Transverse colon (tissue), 4 donors: ENCODE results near the gene ZNRF3. TPM values are rescaled to one million over a fixed set of nuclear protein-coding genes. Genes with fewer than 3 reads are reported as not detected.
"Not testable (repeated sequence)": the region's sequence is repeated elsewhere in the genome, so short reads cannot be mapped to it uniquely, and the experiment has no call there.

Source experiments
- DNase-seq: peaks from one replicate; pipeline ENCODE4 v3.0.0-alpha.2; 2019
- H3K27ac ChIP-seq, 4 donors: fragments of 200-600 bp; sonication (generic); 2 replicates each; pipeline ENCODE4 v1.5.1; 2016 to 2018; ENCODE audit warnings: inconsistent platforms in 4 of 4
- H3K27me3 ChIP-seq: fragments of 200-600 bp; sonication (generic); 2 replicates; pipeline ENCODE4 v1.5.1; 2017; ENCODE audit warnings: inconsistent platforms
- H3K36me3 ChIP-seq, 4 donors: fragments of 200-600 bp; sonication (generic); 2 replicates each; pipeline ENCODE4 v1.5.1; 2017 to 2019; ENCODE audit warnings: inconsistent platforms in 4 of 4
- H3K4me1 ChIP-seq, 4 donors: fragments of 200-600 bp; sonication (generic); 2 replicates each; pipeline ENCODE4 v1.5.1; 2017 to 2020; ENCODE audit warnings: inconsistent platforms in 4 of 4
- H3K4me3 ChIP-seq, 4 donors: fragments of 200-600 bp; sonication (generic); 1 replicate in 1 of 4; 2 replicates in 3 of 4; pipeline versions ENCODE4 v1.5.1 to v1.6.1; 2017 to 2019; ENCODE audit warnings: inconsistent platforms in 4 of 4
- H3K9me3 ChIP-seq, 2 donors: fragments of 200-600 bp; sonication (generic); 2 replicates each; pipeline ENCODE4 v1.5.1; 2017 to 2019; ENCODE audit warnings: inconsistent platforms in 2 of 2
- EP300 ChIP-seq: sonication (generic); formaldehyde crosslinking; IDR thresholded peaks from one replicate; pipeline ENCODE4 v1.6.1; 2017; ENCODE audit warnings: antibody characterized with exemption, low read depth
- POLR2A ChIP-seq: fragments of 450-650 bp; IDR thresholded peaks from one replicate; pipeline ENCODE4 v1.6.1; 2016; ENCODE audit warnings: antibody characterized with exemption, mild to moderate bottlenecking, moderate library complexity
- POLR2AphosphoS5 ChIP-seq, 3 donors: sonication (generic); formaldehyde crosslinking; IDR thresholded peaks; one replicate each; pipeline ENCODE4 v1.6.1; 2016; ENCODE audit warnings: antibody characterized with exemption in 3 of 3
- WGBS, 2 donors: methylation state at CpG; one replicate each; pipeline ENCODE4 v1.1.5; 2018; ENCODE audit warnings: low coverage in 1 of 2; 5-methylcytosine and 5-hydroxymethylcytosine counted together
- in situ Hi-C, 4 donors: fragments of 200-750 bp; cut with MboI; loops; one replicate each; pipeline versions ENCODE4 v1.15.0 to v1.15.1; 2017; ENCODE audit warnings: low sequenced_read_pairs in 3 of 4, low pct_ligation_motif_present in 1 of 4, low pct_unique_long_range_greater_than_20kb in 1 of 4
- intact Hi-C: fragments of 100-400 bp; cut with DNase I; formaldehyde crosslinking; loops from one replicate; pipeline ENCODE4 v1.15.1; 2023; ENCODE audit warnings: low total_unique reads
- total RNA-seq, 4 donors: library from RNA; depleted of rRNA; stranded (reverse); fragments of >200 nt; gene quantifications; one replicate each; pipeline ENCODE4 v1.1.0, GENCODE V29; 2016
- TF ChIP-seq, protein P1 (sequence below), 5 experiments: fragments of 200-600 bp in 3 of 5; fragments of 450-650 bp in 2 of 5; sonication (generic) in 3 of 5; IDR thresholded peaks; 1 replicate in 2 of 5; 2 replicates in 3 of 5; pipeline ENCODE4 v1.5.1; 2016 to 2017; ENCODE audit warnings: antibody characterized with exemption in 5 of 5, inconsistent platforms in 3 of 5, mild to moderate bottlenecking in 2 of 5, moderate library complexity in 1 of 5

Gene ZNRF3
- total RNA-seq, 4 donors from 2014 or later, result 4.5 to 10.7 (median 8.3) TPM

GRCh38 chr22:28856095-28856455, 27.3 kb upstream of the ZNRF3 start:
- Histone ChIP-seq H3K9me3 (no peaks in the 10 kb centered on the region), H3K36me3 (no peaks in the 10 kb centered on the region), H3K27me3 (no peaks in the 10 kb centered on the region), H3K4me1 (peaks cover 0 to 9% (median 2%) of the 10 kb centered on the region in 4 donors), H3K27ac (no peak overlapping the region), H3K4me3 (no peak overlapping the region)
- no peak for TF ChIP-seq POLR2AphosphoS5 (IDR thresholded peaks at IDR 0.05)
- no peak for TF ChIP-seq POLR2A
- TF ChIP-seq, protein P1, sequence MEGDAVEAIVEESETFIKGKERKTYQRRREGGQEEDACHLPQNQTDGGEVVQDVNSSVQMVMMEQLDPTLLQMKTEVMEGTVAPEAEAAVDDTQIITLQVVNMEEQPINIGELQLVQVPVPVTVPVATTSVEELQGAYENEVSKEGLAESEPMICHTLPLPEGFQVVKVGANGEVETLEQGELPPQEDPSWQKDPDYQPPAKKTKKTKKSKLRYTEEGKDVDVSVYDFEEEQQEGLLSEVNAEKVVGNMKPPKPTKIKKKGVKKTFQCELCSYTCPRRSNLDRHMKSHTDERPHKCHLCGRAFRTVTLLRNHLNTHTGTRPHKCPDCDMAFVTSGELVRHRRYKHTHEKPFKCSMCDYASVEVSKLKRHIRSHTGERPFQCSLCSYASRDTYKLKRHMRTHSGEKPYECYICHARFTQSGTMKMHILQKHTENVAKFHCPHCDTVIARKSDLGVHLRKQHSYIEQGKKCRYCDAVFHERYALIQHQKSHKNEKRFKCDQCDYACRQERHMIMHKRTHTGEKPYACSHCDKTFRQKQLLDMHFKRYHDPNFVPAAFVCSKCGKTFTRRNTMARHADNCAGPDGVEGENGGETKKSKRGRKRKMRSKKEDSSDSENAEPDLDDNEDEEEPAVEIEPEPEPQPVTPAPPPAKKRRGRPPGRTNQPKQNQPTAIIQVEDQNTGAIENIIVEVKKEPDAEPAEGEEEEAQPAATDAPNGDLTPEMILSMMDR (IDR thresholded peaks at IDR 0.05), result no peak
- TF ChIP-seq EP300, result no peak
- in situ Hi-C loops, result loop anchor here (5.0 to 25.0 kb wide), 5 partner anchors 181 to 381 kb away; no protein-coding TSS in a partner anchor
- WGBS, 2 donors, result 92% methylated on average over 1 of the region's 1 CpG; no CpG with 5 or more reads in 1 of the 2 donors
- intact Hi-C loops, result no loop called here
- DNase-seq, result no peak

GRCh38 chr22:28857288-28857687, 26.1 kb upstream of the ZNRF3 start:
- in situ Hi-C loops, result loop anchor here (5.0 to 25.0 kb wide), 5 partner anchors 180 to 380 kb away; no protein-coding TSS in a partner anchor
- WGBS, 2 donors, result 78 to 80% methylated on average over 2 to 6 of the region's 6 CpGs
- intact Hi-C loops, result no loop called here

GRCh38 chr22:28864878-28865596, 18.3 kb upstream of the ZNRF3 start:
- no peaks in the 10 kb centered on the region for H3K36me3 ChIP-seq
- TF ChIP-seq EP300 (no peak), POLR2AphosphoS5 (IDR thresholded peaks at IDR 0.05) (no peak), POLR2A (no peak)
- TF ChIP-seq, protein P1 (IDR thresholded peaks at IDR 0.05), result no peak
- intact Hi-C loops, result no loop called here
- in situ Hi-C loops, result loop anchor here in 2 of 4 donors (25.0 kb wide), 2 partner anchors 297 to 372 kb away; no protein-coding TSS in a partner anchor
- WGBS, 2 donors, result 45 to 54% methylated on average over 5 to 8 of the region's 8 CpGs
- peaks cover 0 to 9% (median 4%) of the 10 kb centered on the region in 4 donors for H3K4me1 ChIP-seq
- no peak overlapping the region for H3K27ac ChIP-seq
- no peak for DNase-seq
- no peaks in the 10 kb centered on the region for H3K9me3 ChIP-seq
- H3K4me3 ChIP-seq, result no peak overlapping the region
- no peaks in the 10 kb centered on the region for H3K27me3 ChIP-seq

More at GRCh38 chr22:28857288-28857687, 26.1 kb upstream of the ZNRF3 start:
- Histone ChIP-seq H3K27me3 (no peaks in the 10 kb centered on the region), H3K4me1 (peaks cover 0 to 9% (median 2%) of the 10 kb centered on the region in 4 donors), H3K27ac (no peak overlapping the region), H3K4me3 (no peak overlapping the region), H3K9me3 (no peaks in the 10 kb centered on the region), H3K36me3 (no peaks in the 10 kb centered on the region)
- TF ChIP-seq POLR2A, result no peak
- TF ChIP-seq POLR2AphosphoS5 (IDR thresholded peaks at IDR 0.05), result no peak
- TF ChIP-seq, protein P1 (IDR thresholded peaks at IDR 0.05), result no peak
- TF ChIP-seq EP300, result no peak
- DNase-seq, result no peak

GRCh38 chr22:28867191-28867590, 16.2 kb upstream of the ZNRF3 start:
- H3K9me3 ChIP-seq, result no peaks in the 10 kb centered on the region
- peaks cover 0 to 9% (median 4%) of the 10 kb centered on the region in 4 donors for H3K4me1 ChIP-seq
- H3K27me3 ChIP-seq, result no peaks in the 10 kb centered on the region
- intact Hi-C loops, result no loop called here
- in situ Hi-C loops, result loop anchor here in 2 of 4 donors (25.0 kb wide), 2 partner anchors 295 to 370 kb away; no protein-coding TSS in a partner anchor
- 62 to 70% methylated on average over 3 of the region's 3 CpGs for WGBS, 2 donors
- TF ChIP-seq EP300, result no peak
- no peak for TF ChIP-seq POLR2A
- H3K36me3 ChIP-seq, result no peaks in the 10 kb centered on the region
- H3K4me3 ChIP-seq, result no peak overlapping the region
- H3K27ac ChIP-seq, result no peak overlapping the region
- no peak for DNase-seq

DNA sequence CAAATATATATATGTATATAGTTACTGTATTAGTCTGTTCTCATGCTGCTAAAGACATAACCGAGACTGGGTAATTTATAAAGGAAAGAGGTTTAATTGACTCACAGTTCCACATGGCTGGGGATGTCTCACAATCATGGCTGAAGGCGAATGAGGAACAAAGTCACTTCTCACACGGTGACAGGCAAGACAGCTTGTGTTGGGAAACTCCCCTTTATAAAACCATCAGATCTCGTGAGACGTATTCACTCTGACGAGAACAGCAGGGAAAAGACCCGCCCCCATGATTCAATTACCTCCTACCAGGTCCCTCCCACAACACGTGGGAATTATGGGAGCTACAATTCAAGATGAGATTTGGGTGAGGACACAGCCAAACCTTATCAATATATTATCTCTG, 15.0 kb upstream of the ZNRF3 start:
- H3K27me3 ChIP-seq, H3K27ac ChIP-seq, DNase-seq, H3K9me3 ChIP-seq, H3K4me3 ChIP-seq, H3K4me1 ChIP-seq, intact Hi-C loops, H3K36me3 ChIP-seq: not testable (repeated sequence)
- in situ Hi-C loops, result loop anchor here in 2 of 4 donors (25.0 kb wide), 2 partner anchors 294 to 369 kb away; no protein-coding TSS in a partner anchor
- WGBS, 2 donors, result 77 to 81% methylated on average over 5 to 8 of the region's 8 CpGs
